Stimulated activated CD8-positive, alpha-beta memory T cell treated with anti-CD3 and anti-CD28 coated beads, Interleukin-2, amount 100 ng/mL, for 48 hours (primary cell): ENCODE data around the gene PRODH.
"Not testable (repeated sequence)": the region's sequence is repeated elsewhere in the genome, so short reads cannot be mapped to it uniquely, and the experiment has no call there.

Source experiments
- DNase-seq, 2 donors: peaks; one replicate each; pipeline ENCODE4 v3.0.0-alpha.2; 2020; ENCODE audit warnings: low read depth in 2 of 2

Gene PRODH

DNA sequence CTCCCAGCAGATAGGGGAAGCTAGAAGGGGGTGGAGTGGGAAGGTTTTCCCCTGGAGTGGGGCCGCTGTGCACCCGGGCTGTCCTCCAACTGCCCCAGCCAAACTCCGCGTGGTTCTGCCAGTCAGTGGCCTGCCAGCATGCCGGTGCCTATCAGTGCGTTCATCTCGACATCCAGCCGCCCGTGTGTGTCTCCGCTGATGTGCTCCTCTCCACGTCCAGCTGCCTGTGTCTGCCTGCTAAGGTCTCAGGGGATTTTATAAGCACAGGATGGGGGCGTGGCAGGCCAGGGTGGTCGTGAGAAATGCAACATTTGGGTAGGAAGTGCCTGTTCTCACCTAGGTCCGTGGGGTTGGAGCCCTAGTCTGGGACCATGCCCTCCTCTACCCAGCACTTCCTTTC lies 17.0 kb upstream of the PRODH start:
- not testable (repeated sequence) for DNase-seq

DNA sequence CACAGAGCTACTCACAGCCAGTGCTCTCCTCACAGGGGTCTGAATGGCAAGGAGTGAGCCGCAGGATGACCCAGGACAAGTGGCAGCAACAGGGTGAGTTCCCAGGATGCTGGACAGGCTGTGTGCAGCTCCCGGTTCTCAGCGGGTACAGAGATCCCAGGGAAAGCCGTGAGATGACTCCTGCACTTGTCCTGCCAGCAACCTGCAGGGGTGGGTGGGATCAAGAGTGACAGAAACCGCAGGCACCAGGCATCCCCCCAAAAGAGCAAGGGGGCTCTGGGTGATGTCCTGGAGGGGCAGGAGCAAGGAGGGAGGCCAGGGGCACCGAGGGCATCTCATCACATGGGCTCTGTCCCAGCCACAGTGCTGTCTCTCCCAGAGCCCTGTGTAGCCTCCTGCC lies 15.9 kb upstream of the PRODH start:
- DNase-seq: no peak

DNA sequence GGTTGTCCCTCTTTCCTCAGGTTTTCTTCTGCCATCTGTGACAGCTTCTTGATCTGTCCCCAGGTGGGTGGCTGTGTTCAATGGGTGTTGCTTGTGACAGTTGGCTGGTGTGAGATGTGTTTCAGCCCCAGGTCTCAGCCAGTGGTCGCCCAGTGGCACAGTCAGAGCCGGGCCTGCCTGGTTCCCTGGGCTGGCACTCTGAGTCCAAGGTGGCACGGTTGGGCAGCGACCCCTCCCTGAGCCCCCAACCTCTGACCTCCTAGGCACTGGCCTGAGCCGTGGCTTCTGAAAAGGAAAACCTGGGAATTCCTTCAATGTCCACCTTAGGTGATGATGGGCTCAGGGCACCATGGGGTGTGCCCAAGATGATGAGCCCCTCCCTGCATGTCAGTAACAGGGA lies 14.0 kb upstream of the PRODH start:
- no peak for DNase-seq

DNA sequence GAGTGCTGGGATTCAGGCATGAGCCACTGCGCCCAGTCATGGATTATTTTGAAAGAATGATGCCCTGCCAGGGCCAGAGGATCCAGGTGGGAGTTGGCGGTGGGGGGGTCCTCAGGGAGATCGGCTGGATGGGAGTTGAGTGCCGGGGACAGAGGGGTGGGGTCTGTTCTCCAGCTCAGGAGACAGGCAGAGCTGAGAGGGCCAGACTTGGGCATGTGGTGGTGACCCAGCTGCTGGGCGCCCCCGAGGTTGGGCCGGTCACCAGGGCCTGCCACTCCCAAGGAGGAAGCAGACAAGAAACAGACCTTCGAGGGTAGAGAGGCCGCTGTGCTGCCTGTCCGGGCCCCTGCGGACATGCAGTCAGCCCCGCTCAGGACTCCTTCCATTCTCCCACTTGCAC lies 11.8 kb upstream of the PRODH start:
- DNase-seq: no peak

DNA sequence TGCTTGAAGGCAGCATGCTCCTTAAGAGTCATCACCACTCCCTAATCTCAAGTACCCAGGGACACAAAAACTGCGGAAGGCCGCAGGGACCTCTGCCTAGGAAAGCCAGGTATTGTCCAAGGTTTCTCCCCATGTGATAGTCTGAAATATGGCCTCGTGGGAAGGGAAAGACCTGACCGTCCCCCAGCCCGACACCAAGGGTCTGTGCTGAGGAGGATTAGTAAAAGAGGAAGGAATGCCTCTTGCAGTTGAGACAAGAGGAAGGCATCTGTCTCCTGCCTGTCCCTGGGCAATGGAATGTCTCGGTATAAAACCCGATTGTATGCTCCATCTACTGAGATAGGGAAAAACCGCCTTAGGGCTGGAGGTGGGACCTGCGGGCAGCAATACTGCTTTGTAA lies 11.0 kb upstream of the PRODH start:
- not testable (repeated sequence) for DNase-seq

DNA sequence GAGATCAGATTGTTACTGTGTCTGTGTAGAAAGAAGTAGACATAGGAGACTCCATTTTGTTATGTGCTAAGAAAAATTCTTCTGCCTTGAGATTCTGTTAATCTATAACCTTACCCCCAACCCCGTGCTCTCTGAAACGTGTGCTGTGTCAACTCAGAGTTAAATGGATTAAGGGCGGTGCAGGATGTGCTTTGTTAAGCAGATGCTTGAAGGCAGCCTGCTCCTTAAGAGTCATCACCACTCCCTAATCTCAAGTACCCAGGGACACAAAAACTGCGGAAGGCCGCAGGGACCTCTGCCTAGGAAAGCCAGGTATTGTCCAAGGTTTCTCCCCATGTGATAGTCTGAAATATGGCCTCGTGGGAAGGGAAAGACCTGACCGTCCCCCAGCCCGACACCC lies 2.6 kb upstream of the PRODH start:
- DNase-seq: not testable (repeated sequence)

DNA sequence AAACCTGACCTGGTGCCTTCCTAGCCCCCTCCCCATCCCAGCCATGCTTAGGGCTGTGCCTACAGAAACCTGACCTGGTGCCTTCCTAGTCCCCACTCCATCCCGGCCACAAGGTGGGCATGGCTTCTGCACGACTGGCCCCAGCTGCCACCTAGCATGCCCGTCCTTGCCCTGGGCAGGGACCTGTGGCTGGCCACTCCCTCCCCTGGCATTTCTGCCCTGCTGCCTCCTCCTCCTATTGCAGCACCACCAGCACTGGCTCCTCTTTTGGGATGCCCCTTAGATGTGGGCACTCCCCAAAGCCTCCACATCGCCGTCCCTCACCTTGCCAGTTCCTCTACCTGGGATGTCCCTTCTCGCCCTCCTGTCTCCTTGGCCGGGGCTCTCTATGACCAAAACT lies 1.4 kb downstream of the PRODH start:
- not testable (repeated sequence) for DNase-seq

DNA sequence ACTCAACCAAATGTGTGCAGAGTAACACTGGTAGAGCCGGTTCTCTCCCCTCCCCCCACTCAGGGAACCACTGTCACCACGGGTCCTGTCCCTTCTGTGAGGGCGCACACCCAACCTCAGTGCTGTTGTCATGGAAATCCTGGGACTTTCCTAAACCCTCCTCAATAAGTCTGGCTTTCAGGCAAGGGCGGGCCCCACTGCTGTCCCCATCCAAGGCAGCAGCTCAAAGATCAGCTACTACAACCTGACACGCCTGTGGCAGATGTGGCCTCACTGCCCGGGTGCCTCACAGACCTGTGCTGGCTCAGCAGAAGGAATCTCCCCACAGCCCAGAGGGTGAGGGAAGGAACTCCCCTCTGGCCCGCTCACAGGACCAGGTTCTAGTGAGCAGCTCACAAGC lies 2.2 kb downstream of the PRODH start:
- DNase-seq: no peak

DNA sequence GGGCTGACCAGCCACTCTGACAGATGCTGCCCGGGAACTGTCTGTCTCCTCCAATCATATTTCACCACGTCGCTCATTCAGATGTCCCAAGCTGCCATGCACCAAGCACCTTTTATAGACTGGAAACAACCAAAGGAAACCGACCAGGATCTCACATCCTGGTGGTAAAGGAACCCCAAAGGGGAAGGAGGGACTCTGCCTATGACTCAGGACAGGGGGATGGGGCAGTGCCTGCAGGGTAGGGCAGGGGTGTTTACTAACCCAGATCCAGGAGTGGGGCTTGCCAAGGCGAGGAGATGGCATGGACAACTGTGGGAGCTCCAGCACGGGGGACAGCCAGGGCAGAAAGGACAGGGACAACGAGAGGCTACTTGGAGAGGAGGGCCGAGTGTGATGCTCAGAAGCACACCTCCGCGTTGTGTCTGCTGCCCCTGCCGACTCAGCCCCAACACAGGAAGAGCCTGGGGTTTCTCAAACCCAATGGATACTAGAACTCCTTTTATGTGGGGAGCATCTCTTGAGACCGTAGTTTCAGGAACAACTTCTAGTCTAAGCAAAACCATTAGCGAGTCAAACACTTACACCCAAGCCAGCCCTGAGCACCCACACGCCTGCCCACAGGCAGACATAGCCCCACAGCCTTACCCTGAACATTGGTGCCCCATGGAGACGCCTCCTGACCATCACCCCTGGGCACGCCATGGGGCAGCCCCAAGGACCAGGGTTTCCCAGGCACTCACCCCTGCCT lies 4.0 kb downstream of the PRODH start:
- no peak for DNase-seq

DNA sequence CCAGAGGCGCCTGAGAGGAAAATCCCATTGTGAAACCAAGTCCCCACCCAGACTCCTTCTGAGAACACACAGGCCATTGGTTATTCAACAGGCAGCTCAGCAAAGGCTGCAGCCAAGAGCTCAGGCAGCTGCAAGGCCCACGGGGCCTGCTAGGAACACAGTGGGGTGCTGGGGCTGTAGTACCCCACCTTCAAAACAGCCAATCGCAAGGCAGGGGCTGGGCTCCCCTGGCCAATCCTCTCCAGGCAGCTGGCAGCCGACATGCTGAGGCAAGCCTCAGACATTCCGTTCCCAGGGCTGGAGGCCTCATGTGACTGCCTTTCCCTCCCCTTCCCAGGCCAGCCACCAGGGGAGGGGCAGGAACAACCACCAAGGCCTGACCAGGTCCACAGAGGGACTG lies 6.6 kb downstream of the PRODH start:
- no peak for DNase-seq

DNA sequence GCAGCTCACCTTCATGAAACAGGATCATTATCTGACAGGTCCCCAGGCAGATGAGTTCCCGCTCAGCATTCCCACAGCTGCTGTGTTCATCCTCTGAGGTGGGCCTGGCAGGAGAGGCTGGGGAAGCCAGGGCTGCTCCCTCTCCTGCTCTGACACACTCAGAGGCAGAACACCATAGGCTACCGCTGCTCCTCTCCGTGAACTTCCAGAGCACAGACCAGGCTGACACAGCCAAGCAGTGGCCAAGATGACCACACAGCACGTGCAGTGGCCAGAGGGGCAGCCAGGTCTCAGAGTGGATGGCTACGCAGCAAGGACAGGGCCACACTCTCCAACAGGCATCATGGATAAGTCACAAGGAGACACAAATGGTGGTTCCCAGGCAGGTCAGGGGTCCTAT lies 8.5 kb downstream of the PRODH start:
- DNase-seq: no peak

DNA sequence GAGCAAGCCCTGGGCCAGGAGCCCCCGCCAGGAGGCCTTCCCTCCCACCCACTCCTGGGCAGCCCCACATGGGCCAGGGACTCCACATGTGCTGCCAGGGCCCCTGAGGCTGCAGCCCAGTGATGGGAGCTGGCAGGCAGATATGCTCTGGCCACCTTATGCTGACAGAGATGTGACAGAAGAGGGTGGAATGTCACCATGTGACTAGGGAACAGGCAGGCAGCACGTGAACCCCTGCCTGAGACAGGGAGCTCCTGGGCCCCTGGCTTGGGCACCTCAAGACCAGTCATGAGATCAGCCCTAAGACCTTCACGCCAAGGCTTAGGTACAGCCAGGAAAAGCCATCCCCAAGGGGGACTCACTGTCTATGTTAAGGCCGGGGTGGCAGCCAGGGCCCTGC lies 9.1 kb downstream of the PRODH start:
- DNase-seq: no peak

DNA sequence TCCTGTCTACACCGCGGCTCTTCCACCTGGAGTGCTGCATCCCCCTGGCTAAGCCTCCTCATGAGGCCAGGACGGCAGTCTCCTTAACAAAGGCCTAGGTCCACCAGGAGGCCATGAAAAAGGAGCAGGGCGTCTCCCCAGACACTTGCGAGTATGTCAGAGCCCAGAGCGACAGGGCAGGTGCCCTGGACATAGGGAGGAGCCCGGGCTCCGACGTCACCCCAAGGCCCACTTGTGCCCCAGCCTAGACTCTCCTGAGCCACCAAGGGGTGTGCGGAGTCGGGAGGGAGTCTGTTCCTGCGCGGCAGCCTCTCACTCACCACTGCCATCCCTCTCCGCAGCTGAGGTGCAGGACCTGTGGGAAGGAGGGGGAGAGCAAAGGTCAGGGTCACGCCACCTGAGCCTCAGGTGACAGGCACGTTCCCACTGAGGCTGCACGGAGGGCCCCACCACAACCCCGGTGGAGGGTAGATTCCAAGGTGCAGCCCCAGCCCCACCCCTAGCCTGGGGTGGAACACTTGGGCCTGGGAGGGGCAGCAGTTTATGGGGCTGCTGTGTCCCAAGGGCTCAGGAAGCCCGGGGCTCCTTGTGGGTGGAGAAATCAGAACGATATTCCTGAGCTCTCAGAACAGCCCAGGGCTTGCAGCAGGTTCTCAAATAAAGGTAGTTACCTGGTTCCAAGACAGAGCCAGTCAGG lies 10.6 kb downstream of the PRODH start:
- DNase-seq: no peak

DNA sequence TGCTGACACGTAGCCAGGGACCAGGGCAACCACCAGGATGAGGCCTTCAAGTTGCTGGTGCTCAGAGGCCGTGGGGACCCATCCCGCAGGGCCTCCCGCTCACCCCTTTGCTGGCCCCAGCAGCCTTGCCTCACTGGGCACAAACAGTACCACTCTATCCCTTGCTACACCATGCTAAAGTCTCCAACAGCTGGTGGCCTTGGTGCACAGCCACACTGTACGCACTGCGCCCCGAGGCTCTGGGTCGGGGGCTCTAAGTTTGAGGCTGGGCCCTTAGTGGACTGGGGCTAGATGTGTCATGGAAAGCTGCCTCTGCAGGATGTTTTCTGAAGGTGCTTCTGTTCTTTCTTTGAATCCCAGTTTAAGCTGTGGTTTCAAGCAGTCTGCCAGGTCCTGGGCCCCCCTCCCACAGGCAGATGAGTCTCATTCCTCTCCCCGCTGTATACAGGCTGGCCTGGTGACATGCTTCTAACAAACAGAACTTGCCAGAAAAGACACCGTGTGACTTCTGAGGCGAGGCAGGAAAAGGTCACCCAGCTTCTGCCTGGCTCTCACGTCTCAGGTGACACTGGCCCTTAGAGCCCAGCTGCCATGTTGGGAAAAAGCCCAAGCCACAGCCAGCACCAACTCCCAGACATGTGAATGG lies 15.7 kb downstream of the PRODH start:
- DNase-seq: not testable (repeated sequence)

DNA sequence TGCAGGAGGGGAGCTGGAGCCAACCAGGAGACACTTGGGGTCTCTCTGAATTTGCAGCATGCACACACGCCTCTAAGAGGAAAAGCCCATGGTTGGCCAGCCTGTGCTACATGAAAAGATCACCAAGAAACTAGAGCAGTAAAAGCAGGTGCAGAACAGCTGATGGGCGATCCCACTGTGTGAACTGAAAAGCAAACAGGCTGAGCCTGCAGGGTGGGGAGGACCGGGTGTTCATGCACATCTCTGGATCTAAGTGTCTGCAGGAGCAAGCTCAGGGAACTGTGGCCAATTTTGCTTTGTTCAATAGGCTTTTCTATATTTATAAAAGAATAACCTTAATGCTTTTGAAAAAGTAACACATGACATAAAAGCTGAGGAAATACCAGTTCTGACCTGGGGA lies 18.3 kb downstream of the PRODH start:
- not testable (repeated sequence) for DNase-seq

DNA sequence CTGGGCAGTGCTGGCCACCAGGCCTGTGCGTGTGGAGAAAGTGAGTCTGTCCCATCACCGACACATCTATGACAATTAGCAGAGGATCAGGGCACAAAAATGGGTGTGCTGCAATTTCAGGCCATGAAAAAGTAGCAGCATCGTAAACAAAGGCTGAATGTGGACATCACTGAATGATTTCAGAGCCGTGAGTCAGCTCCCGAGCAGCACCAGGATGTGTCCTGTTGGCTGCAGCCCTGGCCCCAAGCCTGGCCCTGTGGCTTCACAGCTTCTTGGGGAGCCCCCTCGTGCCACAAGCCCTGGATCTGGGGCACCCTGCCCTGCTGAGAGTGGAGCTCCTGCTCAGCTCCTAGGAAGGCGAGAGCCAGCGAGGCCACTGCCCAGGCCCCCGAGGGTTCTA lies 20.5 kb downstream of the PRODH start:
- not testable (repeated sequence) for DNase-seq

DNA sequence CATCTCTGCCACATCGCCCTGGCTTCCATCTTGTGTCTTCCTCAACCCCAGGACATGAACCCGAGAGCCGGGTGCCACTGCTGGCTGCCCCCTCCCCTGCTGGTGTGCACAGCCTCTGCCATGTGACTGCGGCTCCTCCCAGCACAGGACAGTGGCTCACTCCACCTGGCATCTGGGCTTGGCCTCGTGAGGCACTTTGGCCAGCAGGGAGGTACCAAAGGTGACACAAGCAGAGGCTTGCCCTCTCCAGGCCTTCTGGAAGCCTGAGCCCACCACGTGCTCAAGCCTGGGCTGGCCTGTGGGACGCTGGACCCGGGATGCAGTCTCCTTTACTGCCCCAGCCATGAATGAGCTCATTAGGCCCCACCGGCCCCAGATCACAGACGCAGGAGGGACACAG lies 21.5 kb downstream of the PRODH start:
- not testable (repeated sequence) for DNase-seq

DNA sequence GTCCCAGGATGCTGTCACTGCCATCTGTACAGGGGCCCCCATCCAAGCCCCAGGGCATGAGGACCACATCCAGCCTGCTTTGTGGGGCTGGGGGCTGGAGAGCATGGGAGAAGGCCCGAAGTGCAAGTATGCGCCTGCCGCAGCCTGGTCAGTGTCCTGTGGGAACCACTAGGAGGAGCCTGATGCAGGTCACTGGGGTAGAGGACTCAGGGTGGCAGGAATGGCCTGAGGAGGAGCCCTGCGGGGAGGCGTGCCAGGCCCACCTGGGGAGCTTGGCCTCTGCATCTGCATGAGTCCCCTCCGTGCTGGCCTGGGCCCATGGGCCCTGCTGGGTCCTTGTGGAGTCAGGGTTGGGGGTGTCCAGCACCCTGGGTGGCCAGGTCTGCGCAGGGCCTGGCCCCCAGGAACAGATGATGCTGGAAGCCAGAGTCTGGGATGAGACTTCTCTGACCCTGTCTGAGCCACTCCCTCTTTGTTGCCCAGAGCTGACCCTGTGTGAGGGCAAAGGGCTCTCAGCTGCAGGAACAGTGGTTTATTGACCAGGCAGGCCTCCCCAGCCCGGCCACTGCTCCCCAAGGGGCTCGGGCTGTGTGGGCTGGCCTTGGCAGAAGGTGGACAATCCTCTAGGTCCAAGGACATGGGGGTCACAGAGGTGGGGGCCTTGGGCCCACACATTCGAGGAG lies 23.7 kb downstream of the PRODH start:
- DNase-seq: not testable (repeated sequence)

DNA sequence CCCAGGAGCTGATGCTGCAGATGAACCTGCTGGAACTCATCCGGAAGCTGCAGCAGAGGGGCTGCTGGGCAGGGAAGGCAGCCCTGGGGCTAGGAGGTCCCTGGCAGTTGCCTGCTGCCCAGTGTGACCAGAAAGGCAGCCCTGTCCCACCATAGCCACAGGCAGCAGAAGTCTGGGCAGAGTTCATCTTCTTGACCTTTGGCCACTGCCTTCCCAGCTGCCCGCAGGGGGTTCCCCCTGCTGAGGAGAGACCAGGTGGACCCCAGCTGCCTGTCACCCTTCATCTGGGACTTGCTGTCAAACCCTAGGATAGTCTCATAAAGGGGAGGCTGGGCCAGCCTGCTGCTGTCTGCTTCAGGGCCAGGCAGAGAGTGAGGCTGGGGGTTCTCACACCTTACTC lies 24.6 kb downstream of the PRODH start:
- not testable (repeated sequence) for DNase-seq

DNA sequence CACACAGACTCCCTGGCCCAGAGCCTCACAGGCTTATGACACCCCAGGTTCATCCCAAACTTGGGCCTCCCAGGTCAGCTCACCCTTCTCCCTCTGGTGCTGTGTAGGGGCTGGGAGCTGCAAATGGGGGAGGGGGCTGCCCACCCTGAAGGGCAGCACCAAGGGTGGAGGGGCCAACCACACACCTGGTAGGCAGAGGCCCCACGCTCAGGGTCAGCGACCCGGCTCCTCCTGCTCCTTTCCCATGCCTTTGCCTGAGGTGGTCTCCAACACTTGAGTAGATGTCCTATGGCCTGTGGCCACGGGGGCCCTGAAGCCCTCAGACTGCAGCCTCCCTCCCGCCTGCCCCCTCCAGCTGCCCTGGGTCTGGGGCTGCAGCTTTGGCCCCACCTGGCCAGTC lies 26.5 kb downstream of the PRODH start:
- DNase-seq: no peak

DNA sequence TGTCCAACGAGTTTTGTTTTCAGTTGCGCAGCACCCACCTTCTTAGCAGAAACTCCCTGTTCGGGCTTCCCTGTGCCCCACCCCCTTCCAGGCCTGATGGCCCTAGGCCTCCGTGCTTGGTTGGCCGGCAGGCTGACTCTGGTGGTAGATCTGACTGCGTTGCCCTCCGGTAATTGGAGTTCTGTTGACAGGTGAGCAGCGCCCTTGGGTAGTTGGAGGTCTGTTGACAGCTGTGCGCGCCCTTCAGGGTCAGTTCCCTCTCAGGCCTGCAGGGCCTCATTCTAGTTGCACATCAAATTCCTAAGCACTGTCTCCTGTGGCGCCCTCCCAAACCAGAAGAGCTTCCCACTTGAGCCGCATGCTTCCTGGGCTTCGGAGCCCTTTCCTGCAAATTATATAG lies 29.2 kb downstream of the PRODH start:
- DNase-seq: no peak

DNA sequence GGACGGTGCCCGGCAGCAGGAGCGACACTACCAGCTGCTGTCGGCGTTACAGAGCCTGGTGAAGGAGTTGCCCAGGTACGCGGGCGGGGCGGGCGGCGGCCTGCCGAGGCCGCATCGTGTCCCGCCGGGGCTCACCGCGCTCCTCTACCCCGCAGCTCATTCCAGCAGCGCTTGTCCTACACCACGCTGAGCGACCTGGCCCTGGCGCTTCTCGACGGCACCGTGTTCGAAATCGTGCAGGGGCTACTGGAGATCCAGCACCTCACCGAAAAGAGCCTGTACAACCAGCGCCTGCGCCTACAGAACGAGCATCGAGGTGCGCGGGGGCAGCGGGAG lies 29.7 kb downstream of the PRODH start:
- DNase-seq: not testable (repeated sequence)
